Transverse colon (tissue), 4 donors: ENCODE results near the gene ULBP2. TPM values are rescaled to one million over a fixed set of nuclear protein-coding genes. Genes with fewer than 3 reads are reported as not detected.

Experiments used
- DNase-seq: peaks from one replicate; pipeline ENCODE4 v3.0.0-alpha.2; 2019
- H3K27ac ChIP-seq, 4 donors: fragments of 200-600 bp; sonication (generic); 2 replicates each; pipeline ENCODE4 v1.5.1; 2016 to 2018; ENCODE audit warnings: inconsistent platforms in 4 of 4
- H3K27me3 ChIP-seq: fragments of 200-600 bp; sonication (generic); 2 replicates; pipeline ENCODE4 v1.5.1; 2017; ENCODE audit warnings: inconsistent platforms
- H3K36me3 ChIP-seq, 4 donors: fragments of 200-600 bp; sonication (generic); 2 replicates each; pipeline ENCODE4 v1.5.1; 2017 to 2019; ENCODE audit warnings: inconsistent platforms in 4 of 4
- H3K4me1 ChIP-seq, 4 donors: fragments of 200-600 bp; sonication (generic); 2 replicates each; pipeline ENCODE4 v1.5.1; 2017 to 2020; ENCODE audit warnings: inconsistent platforms in 4 of 4
- H3K4me3 ChIP-seq, 4 donors: fragments of 200-600 bp; sonication (generic); 1 replicate in 1 of 4; 2 replicates in 3 of 4; pipeline versions ENCODE4 v1.5.1 to v1.6.1; 2017 to 2019; ENCODE audit warnings: inconsistent platforms in 4 of 4
- H3K9me3 ChIP-seq, 2 donors: fragments of 200-600 bp; sonication (generic); 2 replicates each; pipeline ENCODE4 v1.5.1; 2017 to 2019; ENCODE audit warnings: inconsistent platforms in 2 of 2
- CTCF ChIP-seq, 5 experiments: fragments of 200-600 bp in 3 of 5; fragments of 450-650 bp in 2 of 5; sonication (generic) in 3 of 5; IDR thresholded peaks; 1 replicate in 2 of 5; 2 replicates in 3 of 5; pipeline ENCODE4 v1.5.1; 2016 to 2017; ENCODE audit warnings: antibody characterized with exemption in 5 of 5, inconsistent platforms in 3 of 5, mild to moderate bottlenecking in 2 of 5, moderate library complexity in 1 of 5
- EP300 ChIP-seq: sonication (generic); formaldehyde crosslinking; IDR thresholded peaks from one replicate; pipeline ENCODE4 v1.6.1; 2017; ENCODE audit warnings: antibody characterized with exemption, low read depth
- POLR2A ChIP-seq: fragments of 450-650 bp; IDR thresholded peaks from one replicate; pipeline ENCODE4 v1.6.1; 2016; ENCODE audit warnings: antibody characterized with exemption, mild to moderate bottlenecking, moderate library complexity
- POLR2AphosphoS5 ChIP-seq, 3 donors: sonication (generic); formaldehyde crosslinking; IDR thresholded peaks; one replicate each; pipeline ENCODE4 v1.6.1; 2016; ENCODE audit warnings: antibody characterized with exemption in 3 of 3
- WGBS, 2 donors: methylation state at CpG; one replicate each; pipeline ENCODE4 v1.1.5; 2018; ENCODE audit warnings: low coverage in 1 of 2; 5-methylcytosine and 5-hydroxymethylcytosine counted together
- in situ Hi-C, 4 donors: fragments of 200-750 bp; cut with MboI; loops; one replicate each; pipeline versions ENCODE4 v1.15.0 to v1.15.1; 2017; ENCODE audit warnings: low sequenced_read_pairs in 3 of 4, low pct_ligation_motif_present in 1 of 4, low pct_unique_long_range_greater_than_20kb in 1 of 4
- intact Hi-C: fragments of 100-400 bp; cut with DNase I; formaldehyde crosslinking; loops from one replicate; pipeline ENCODE4 v1.15.1; 2023; ENCODE audit warnings: low total_unique reads
- total RNA-seq, 4 donors: library from RNA; depleted of rRNA; stranded (reverse); fragments of >200 nt; gene quantifications; one replicate each; pipeline ENCODE4 v1.1.0, GENCODE V29; 2016

ULBP2 gene
- total RNA-seq, 4 donors from 2014 or later = not detected

- in situ Hi-C loops (no loop called here), intact Hi-C loops (no loop called here)
- peaks cover 23 to 35% (median 32%) of the 10 kb centered on the region in 4 donors for H3K4me1 ChIP-seq
- H3K27ac ChIP-seq = peak overlapping the region; percentile 70 to 80 (median 78)
- TF ChIP-seq POLR2AphosphoS5 (IDR thresholded peaks at IDR 0.05) (peak in 2 of 3 donors; percentile 27 to 41), CTCF (IDR thresholded peaks at IDR 0.05) (no peak)
- H3K27me3 ChIP-seq = no peaks in the 10 kb centered on the region
- WGBS, 2 donors = 44 to 100% methylated on average over 1 to 13 of the region's 13 CpGs
- DNase-seq = peak; percentile 76
- H3K4me3 ChIP-seq = peak overlapping the region in 3 of 4 donors; percentile 6 to 35 (median 10)
- H3K36me3 ChIP-seq = no peaks in the 10 kb centered on the region
- no peaks in the 10 kb centered on the region for H3K9me3 ChIP-seq
Observed at GRCh38 chr6:149897015-149897697, 44.7 kb upstream of the ULBP2 start.

GRCh38 chr6:149897855-149898744, 43.7 kb upstream of the ULBP2 start, which contains the start of gene RAET1E:
Gene RAET1E (minus strand): TSS chr6:149898113. CDS start chr6:149890901, 7,212 bp downstream.
- peak; percentile 31 for DNase-seq
- peak within 1 kb of the TSS; percentile 70 to 80 (median 78) for H3K27ac ChIP-seq
- peak within 1 kb of the TSS in 3 of 4 donors; percentile 6 to 35 (median 10) for H3K4me3 ChIP-seq
- TF ChIP-seq EP300 (no peak), POLR2AphosphoS5 (IDR thresholded peaks at IDR 0.05) (no peak), POLR2A (no peak), CTCF (IDR thresholded peaks at IDR 0.05) (no peak)
- peaks cover 23 to 35% (median 32%) of the 10 kb centered on the region in 4 donors for H3K4me1 ChIP-seq
- no peaks in the 10 kb centered on the region for H3K27me3 ChIP-seq
- no peaks in the 10 kb centered on the region for H3K36me3 ChIP-seq
- 68% methylated on average over 17 of the region's 17 CpGs; no CpG with 5 or more reads in 1 of the 2 donors for WGBS, 2 donors
- intact Hi-C loops (no loop called here), in situ Hi-C loops (no loop called here)
- no peaks in the 10 kb centered on the region for H3K9me3 ChIP-seq

- peaks cover 23 to 35% (median 32%) of the 10 kb centered on the region in 4 donors for H3K4me1 ChIP-seq
- 82 to 95% methylated on average over 8 to 9 of the region's 9 CpGs for WGBS, 2 donors
- no peaks in the 10 kb centered on the region for H3K27me3 ChIP-seq
- H3K27ac ChIP-seq = no peak overlapping the region
- no peaks in the 10 kb centered on the region for H3K36me3 ChIP-seq
- H3K9me3 ChIP-seq = no peaks in the 10 kb centered on the region
- H3K4me3 ChIP-seq = no peak overlapping the region
- TF ChIP-seq CTCF (IDR thresholded peaks at IDR 0.05) = no peak
- intact Hi-C loops = no loop called here
- in situ Hi-C loops = no loop called here
- DNase-seq = no peak
Observed at GRCh38 chr6:149898966-149899365, 42.8 kb upstream of the ULBP2 start.

- no peaks in the 10 kb centered on the region for H3K9me3 ChIP-seq
- H3K4me3 ChIP-seq = no peak overlapping the region
- in situ Hi-C loops (no loop called here), intact Hi-C loops (no loop called here)
- H3K27ac ChIP-seq = no peak overlapping the region
- H3K4me1 ChIP-seq = peaks cover 23 to 35% (median 32%) of the 10 kb centered on the region in 4 donors
- WGBS, 2 donors = 75% methylated on average over 6 of the region's 6 CpGs; no CpG with 5 or more reads in 1 of the 2 donors
- TF ChIP-seq EP300 (no peak), POLR2A (no peak)
- H3K36me3 ChIP-seq = no peaks in the 10 kb centered on the region
- DNase-seq = no peak
- H3K27me3 ChIP-seq = no peaks in the 10 kb centered on the region
Observed at GRCh38 chr6:149899486-149899885, 42.3 kb upstream of the ULBP2 start.
